H1 (cell line): Measurements from ENCODE around the gene HIVEP3.

Source experiments
- BRCA1 ChIP-seq: IDR thresholded peaks from 2 replicates; pipeline ENCODE4 v1.6.1; 2012; ENCODE audit warnings: low read depth, low read length, improper control_type of control experiment
- CHD1 ChIP-seq: IDR thresholded peaks from 2 replicates; pipeline ENCODE4 v1.6.1; 2012; ENCODE audit warnings: low read depth, low read length, improper control_type of control experiment
- CHD2 ChIP-seq: IDR thresholded peaks from 2 replicates; pipeline ENCODE4 v1.6.1; 2012; ENCODE audit warnings: low read length, improper control_type of control experiment
- CREB1 ChIP-seq: IDR thresholded peaks from 2 replicates; pipeline ENCODE4 v1.6.1; 2012; ENCODE audit warnings: inconsistent platforms
- EZH2 ChIP-seq: fragments of 200-600 bp; sonication (generic); IDR thresholded peaks from 2 replicates; pipeline ENCODE4 v1.7.1; 2012; ENCODE audit warnings: low read depth, mild to moderate bottlenecking, moderate library complexity, low read length, inconsistent platforms; ENCODE audit not compliant: severe bottlenecking
- HDAC6 ChIP-seq: IDR thresholded peaks from one replicate; pipeline ENCODE4 v1.7.1; 2012; ENCODE audit warnings: low read depth, mild to moderate bottlenecking, inconsistent platforms, low read length, moderate library complexity
- PHF8 ChIP-seq: fragments of 200-600 bp; sonication (generic); conservative IDR thresholded peaks from 2 replicates; pipeline ENCODE4 v1.7.1; 2012; ENCODE audit warnings: low read depth, mild to moderate bottlenecking, inconsistent platforms, low read length, moderate library complexity
- POLR2A ChIP-seq, 2 experiments: IDR thresholded peaks; 1 replicate in 1 of 2; 2 replicates in 1 of 2; pipeline ENCODE4 v1.6.1; 2011; ENCODE audit warnings: low read depth in 2 of 2, low read length in 2 of 2, mild to moderate bottlenecking in 2 of 2; ENCODE audit errors: control extremely low read depth in 1 of 2
- RFX5 ChIP-seq: IDR thresholded peaks from 2 replicates; pipeline ENCODE4 v1.6.1; 2011; ENCODE audit warnings: low read depth, low read length, improper control_type of control experiment, borderline replicate concordance
- SP2 ChIP-seq: IDR thresholded peaks from 2 replicates; pipeline ENCODE4 v1.6.1; 2012; ENCODE audit warnings: mild to moderate bottlenecking, low read length, inconsistent platforms
- TAF1 ChIP-seq: IDR thresholded peaks from 2 replicates; pipeline ENCODE4 v1.6.1; 2011; ENCODE audit warnings: mild to moderate bottlenecking, low read depth, low read length
- TF ChIP-seq, protein P1 (sequence below), 3 experiments: IDR thresholded peaks; 1 replicate in 2 of 3; 2 replicates in 1 of 3; pipeline versions ENCODE4 v1.5.1 to v1.6.1; 2011; ENCODE audit warnings: low read length in 3 of 3, mild to moderate bottlenecking in 3 of 3, inconsistent platforms in 2 of 3, low read depth in 1 of 3, moderate library complexity in 1 of 3; ENCODE audit not compliant: insufficient read depth in 1 of 3; ENCODE audit errors: control extremely low read depth in 1 of 3

DNA sequence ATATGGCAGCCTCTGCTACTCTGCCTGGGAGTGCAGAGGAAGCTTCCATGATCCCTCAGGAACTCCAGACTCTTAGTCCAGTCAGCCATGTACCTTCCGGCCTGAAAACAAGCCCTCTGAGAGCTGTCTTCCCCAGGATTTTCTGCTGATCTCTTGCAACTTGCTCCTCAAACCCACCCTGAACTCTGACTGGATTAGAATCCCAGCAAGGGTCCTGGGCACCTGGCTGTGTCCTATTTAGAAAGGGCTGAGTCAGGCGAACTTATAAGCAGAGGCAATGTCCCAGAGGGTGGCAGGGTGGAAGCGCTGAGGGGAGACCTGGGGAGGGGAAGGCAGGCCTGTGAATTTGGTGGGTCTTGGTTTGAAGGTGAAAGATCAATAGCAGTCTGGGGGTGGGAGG is 249.8 kb downstream of the HIVEP3 start:
- TF ChIP-seq, protein P1, sequence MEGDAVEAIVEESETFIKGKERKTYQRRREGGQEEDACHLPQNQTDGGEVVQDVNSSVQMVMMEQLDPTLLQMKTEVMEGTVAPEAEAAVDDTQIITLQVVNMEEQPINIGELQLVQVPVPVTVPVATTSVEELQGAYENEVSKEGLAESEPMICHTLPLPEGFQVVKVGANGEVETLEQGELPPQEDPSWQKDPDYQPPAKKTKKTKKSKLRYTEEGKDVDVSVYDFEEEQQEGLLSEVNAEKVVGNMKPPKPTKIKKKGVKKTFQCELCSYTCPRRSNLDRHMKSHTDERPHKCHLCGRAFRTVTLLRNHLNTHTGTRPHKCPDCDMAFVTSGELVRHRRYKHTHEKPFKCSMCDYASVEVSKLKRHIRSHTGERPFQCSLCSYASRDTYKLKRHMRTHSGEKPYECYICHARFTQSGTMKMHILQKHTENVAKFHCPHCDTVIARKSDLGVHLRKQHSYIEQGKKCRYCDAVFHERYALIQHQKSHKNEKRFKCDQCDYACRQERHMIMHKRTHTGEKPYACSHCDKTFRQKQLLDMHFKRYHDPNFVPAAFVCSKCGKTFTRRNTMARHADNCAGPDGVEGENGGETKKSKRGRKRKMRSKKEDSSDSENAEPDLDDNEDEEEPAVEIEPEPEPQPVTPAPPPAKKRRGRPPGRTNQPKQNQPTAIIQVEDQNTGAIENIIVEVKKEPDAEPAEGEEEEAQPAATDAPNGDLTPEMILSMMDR (IDR thresholded peaks at IDR 0.05; ENCODE audit: control extremely low read depth in 1 of 3, insufficient read depth in 1 of 3, low read depth in 1 of 3, low read length in 3 of 3), result no peak
- no peak for TF ChIP-seq BRCA1
- TF ChIP-seq CREB1, result no peak
- TF ChIP-seq POLR2A (IDR thresholded peaks at IDR 0.05; ENCODE audit: control extremely low read depth in 1 of 2, low read depth in 2 of 2, low read length in 2 of 2), result no peak
- no peak for TF ChIP-seq EZH2
- TF ChIP-seq TAF1, result no peak
- TF ChIP-seq PHF8, result no peak
- TF ChIP-seq SP2, result no peak
- TF ChIP-seq HDAC6, result no peak
- no peak for TF ChIP-seq CHD2
- no peak for TF ChIP-seq CHD1
- TF ChIP-seq RFX5, result no peak
